Transverse colon (tissue), 4 donors: Measurements from ENCODE around the gene C2orf92.

Experiments
- CTCF ChIP-seq, 5 experiments: fragments of 200-600 bp in 3 of 5; fragments of 450-650 bp in 2 of 5; sonication (generic) in 3 of 5; IDR thresholded peaks; 1 replicate in 2 of 5; 2 replicates in 3 of 5; pipeline ENCODE4 v1.5.1; 2016 to 2017; ENCODE audit warnings: antibody characterized with exemption in 5 of 5, inconsistent platforms in 3 of 5, mild to moderate bottlenecking in 2 of 5, moderate library complexity in 1 of 5
- EP300 ChIP-seq: sonication (generic); formaldehyde crosslinking; IDR thresholded peaks from one replicate; pipeline ENCODE4 v1.6.1; 2017; ENCODE audit warnings: antibody characterized with exemption, low read depth
- POLR2A ChIP-seq: fragments of 450-650 bp; IDR thresholded peaks from one replicate; pipeline ENCODE4 v1.6.1; 2016; ENCODE audit warnings: antibody characterized with exemption, mild to moderate bottlenecking, moderate library complexity
- POLR2AphosphoS5 ChIP-seq, 3 donors: sonication (generic); formaldehyde crosslinking; IDR thresholded peaks; one replicate each; pipeline ENCODE4 v1.6.1; 2016; ENCODE audit warnings: antibody characterized with exemption in 3 of 3

- no peak for TF ChIP-seq CTCF (IDR thresholded peaks at IDR 0.05)
- no peak for TF ChIP-seq POLR2A
- no peak for TF ChIP-seq POLR2AphosphoS5 (IDR thresholded peaks at IDR 0.05)
- no peak for TF ChIP-seq EP300
Measured at GRCh38 chr2:97728091-97728731, 58.7 kb downstream of the C2orf92 start.
